ENCODE results near the gene ECT2L. TPM values are rescaled to one million over a fixed set of nuclear protein-coding genes. Genes with fewer than 3 reads are reported as not detected.

ECT2L gene
- total and polyA plus RNA-seq, 2 of the 4 experiments (the other 2 are of a cell fraction), result not detected

GRCh38 chr6:138912308-138912707, 116.4 kb downstream of the ECT2L start:
- Histone ChIP-seq H3K4me1 (ENCODE audit: control insufficient read depth, insufficient read depth, low read length) (peaks cover 1% of the 10 kb centered on the region; the same call in 1 of the 2 replicates), H2BK120ac (ENCODE audit: low read depth, low read length) (no peak overlapping the region), H2BK5ac (ENCODE audit: low read depth, low read length, poor library complexity, severe bottlenecking) (no peak overlapping the region), H3K4me2 (ENCODE audit: low read depth, low read length) (no peak overlapping the region), H2AK5ac (ENCODE audit: low read depth, low read length) (no peak overlapping the region), H3K9ac (ENCODE audit: low read depth, low read length) (no peak overlapping the region), H2BK15ac (ENCODE audit: low read depth, low read length) (no peak overlapping the region), H3K9me3 (ENCODE audit: control insufficient read depth, insufficient read depth, low read length) (no peaks in the 10 kb centered on the region), H3K27me3 (ENCODE audit: control insufficient read depth, insufficient read depth, low read length) (no peaks in the 10 kb centered on the region), H3K79me1 (ENCODE audit: low read depth in 1 of 2, low read length in 2 of 2) (no peaks in the 10 kb centered on the region; a peak in 1 of 4 replicates), H3K56ac (ENCODE audit: extremely low read depth, insufficient read depth, low read length) (no peak overlapping the region), H3K9me1 (ENCODE audit: insufficient read depth, low read length) (peaks cover 5% of the 10 kb centered on the region), H4K20me1 (ENCODE audit: insufficient read depth, low read length) (no peaks in the 10 kb centered on the region), H2AK9ac (replicated peaks; ENCODE audit: low read depth, low read length, poor library complexity) (no peak overlapping the region), H3K36me3 (ENCODE audit: control insufficient read depth, insufficient read depth, low read length) (peaks cover 34% of the 10 kb centered on the region), H4K91ac (ENCODE audit: insufficient read depth, low read depth, low read length) (no peak overlapping the region), H4K5ac (ENCODE audit: low read depth, low read length) (no peak overlapping the region), H3K14ac (replicated peaks; ENCODE audit: low read depth, low read length) (no peak overlapping the region), H3K4ac (ENCODE audit: low read depth, low read length) (no peak overlapping the region), H4K8ac (ENCODE audit: low read depth in 2 of 2, low read length in 2 of 2) (no peak overlapping the region), H2BK20ac (ENCODE audit: low read depth, low read length) (no peak overlapping the region), H2AFZ (replicated peaks; ENCODE audit: low read length, poor library complexity) (no peak overlapping the region), H3K23ac (ENCODE audit: low read depth, low read length) (no peak overlapping the region), H3K27ac (ENCODE audit: insufficient read depth, low read length) (no peak overlapping the region), H3K18ac (ENCODE audit: low read depth, low read length) (no peak overlapping the region), H3K4me3 (ENCODE audit: insufficient read depth, low read depth, low read length) (no peak overlapping the region)
- no CpG with 5 or more reads among the region's 3 CpGs for WGBS, 2 experiments (ENCODE audit: extremely low coverage in 2 of 2, insufficient read length in 1 of 2)
- dilution Hi-C loops (cut with HindIII; ENCODE audit: low sequenced_read_pairs, unreplicated experiment), result no loop called here
- BruUV-seq (replicated peaks), result no TSS peak
- no peak for DNase-seq
- intact Hi-C loops (cut with micrococcal nuclease), result no loop called here
- no peak for ATAC-seq (ENCODE audit: low read depth)
- POLR2A ChIA-PET (ENCODE audit: unreplicated experiment), result no interaction called here
- CTCF ChIA-PET, result no interaction called here
- TF ChIP-seq CTCF (conservative IDR thresholded peaks at IDR 0.05; ENCODE audit: low read depth, low read length) (no peak), SMC3 (IDR thresholded peaks at IDR 0.05; ENCODE audit: low read depth, low read length) (no peak), NFE2L2 (IDR thresholded peaks at IDR 0.05; ENCODE audit: low read depth, low read length) (no peak)
- in situ Hi-C loops (cut with MboI; ENCODE audit: low sequenced_read_pairs), result no loop called here
